ENCODE results near the gene ABCC8. TPM values are rescaled to one million over a fixed set of nuclear protein-coding genes. Genes with fewer than 3 reads are reported as not detected.

The ABCC8 gene
- 80.5 and 106 TPM in 2 replicates for total RNA-seq (ENCODE audit: low replicate concordance)
- long read RNA-seq, partial matches to known transcripts: 102 of 131 reads
- long read RNA-seq, other reads (novel, unspliced or antisense): 27 of 131 reads

- Mint-ChIP-seq H3K27ac (no peak within 1 kb of the TSS), H3K36me3 (peaks cover 3% of the 10 kb centered on the region), H3K27me3 (peaks cover 90% of the 10 kb centered on the region), H3K9me3 (no peaks in the 10 kb centered on the region), H3K4me1 (ENCODE audit: unreplicated experiment) (no peaks in the 10 kb centered on the region), H3K4me3 (peak within 1 kb of the TSS; percentile 85)
- TF ChIP-seq CTCF (conservative IDR thresholded peaks at IDR 0.05): no peak
- DNase-seq (ENCODE audit: extremely low spot score, unreplicated experiment): no peak
Measured at GRCh38 chr11:17476317-17477083, at the start of gene ABCC8. TSS of gene ABCC8 (minus strand) at chr11:17476845. CDS start at chr11:17476776, 69 bp downstream.

GRCh38 chr11:17526326-17526725 lies 49.7 kb upstream of the ABCC8 start:
- H3K9me3 Mint-ChIP-seq: no peaks in the 10 kb centered on the region
- H3K4me1 Mint-ChIP-seq (ENCODE audit: unreplicated experiment): peaks cover 24% of the 10 kb centered on the region
- no peak for TF ChIP-seq CTCF (conservative IDR thresholded peaks at IDR 0.05)
- no peak overlapping the region for H3K4me3 Mint-ChIP-seq
- peaks cover 4% of the 10 kb centered on the region for H3K27me3 Mint-ChIP-seq
- no peak for DNase-seq (ENCODE audit: extremely low spot score, unreplicated experiment)
- no peak overlapping the region for H3K27ac Mint-ChIP-seq
- no peaks in the 10 kb centered on the region for H3K36me3 Mint-ChIP-seq

- Mint-ChIP-seq H3K4me3 (no peak overlapping the region), H3K9me3 (no peaks in the 10 kb centered on the region), H3K27ac (no peak overlapping the region), H3K36me3 (no peaks in the 10 kb centered on the region), H3K4me1 (ENCODE audit: unreplicated experiment) (peaks cover 22% of the 10 kb centered on the region), H3K27me3 (peaks cover 3% of the 10 kb centered on the region)
- no peak for DNase-seq (ENCODE audit: extremely low spot score, unreplicated experiment)
- TF ChIP-seq CTCF (conservative IDR thresholded peaks at IDR 0.05): no peak
Measured at GRCh38 chr11:17525570-17525969, 48.9 kb upstream of the ABCC8 start.

- H3K4me1 Mint-ChIP-seq (ENCODE audit: unreplicated experiment): peaks cover 12% of the 10 kb centered on the region
- H3K4me3 Mint-ChIP-seq: no peak overlapping the region
- no peaks in the 10 kb centered on the region for H3K36me3 Mint-ChIP-seq
- H3K27me3 Mint-ChIP-seq: no peaks in the 10 kb centered on the region
- TF ChIP-seq CTCF (conservative IDR thresholded peaks at IDR 0.05): no peak
- no peaks in the 10 kb centered on the region for H3K9me3 Mint-ChIP-seq
- H3K27ac Mint-ChIP-seq: no peak overlapping the region
- DNase-seq (ENCODE audit: extremely low spot score, unreplicated experiment): no peak
Measured at GRCh38 chr11:17524221-17524620, 47.6 kb upstream of the ABCC8 start.

- no peaks in the 10 kb centered on the region for H3K9me3 Mint-ChIP-seq
- no peak overlapping the region for H3K27ac Mint-ChIP-seq
- no peak for TF ChIP-seq CTCF (conservative IDR thresholded peaks at IDR 0.05)
- no peaks in the 10 kb centered on the region for H3K27me3 Mint-ChIP-seq
- no peak overlapping the region for H3K4me3 Mint-ChIP-seq
- peaks cover 9% of the 10 kb centered on the region for H3K4me1 Mint-ChIP-seq (ENCODE audit: unreplicated experiment)
- H3K36me3 Mint-ChIP-seq: no peaks in the 10 kb centered on the region
- no peak for DNase-seq (ENCODE audit: extremely low spot score, unreplicated experiment)
Measured at GRCh38 chr11:17522655-17523054, 46.0 kb upstream of the ABCC8 start.

All from type B pancreatic cell (in vitro differentiated cells).